Measurements from ENCODE around the gene TOMM40.

The TOMM40 gene

DNA sequence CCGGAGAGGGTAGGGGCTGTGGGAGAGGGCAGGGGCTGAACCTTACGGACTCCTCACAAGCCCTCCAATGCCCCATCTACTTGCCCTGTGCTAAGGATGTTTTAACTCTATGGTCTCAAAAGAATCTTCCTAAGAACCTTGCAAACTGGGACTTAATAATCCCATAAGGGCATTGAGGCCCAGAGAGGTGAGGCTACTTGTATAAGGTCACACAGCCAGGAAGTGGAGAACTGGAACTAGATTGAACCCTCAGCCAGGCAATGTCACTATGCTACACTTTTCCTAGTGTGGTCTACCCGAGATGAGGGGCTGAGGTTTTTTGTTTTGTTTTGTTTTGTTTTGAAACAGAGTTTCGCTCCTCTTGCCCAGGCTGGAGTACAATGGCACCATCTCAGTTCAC is 40.5 kb downstream of the TOMM40 start:
- no peak for DNase-seq

DNA sequence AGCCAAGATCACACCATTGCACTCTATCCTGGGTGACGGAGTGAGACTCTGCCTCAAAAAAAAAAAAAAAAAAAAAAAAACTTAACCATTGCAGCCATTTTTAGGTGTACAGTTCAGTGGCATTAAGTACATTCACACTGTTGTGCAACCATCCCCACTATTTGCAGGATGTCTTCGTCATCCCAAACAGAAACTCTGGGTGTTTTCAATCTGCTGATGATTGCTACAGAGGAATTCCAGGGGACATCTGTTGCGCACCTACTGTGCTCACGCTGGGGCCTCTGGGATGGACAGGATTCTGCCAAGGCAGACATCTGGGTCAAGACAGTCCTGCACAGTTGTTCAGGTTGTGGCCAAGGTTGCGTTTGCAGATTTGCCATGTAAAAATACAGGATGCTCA is 48.6 kb downstream of the TOMM40 start:
- no peak for DNase-seq

DNA sequence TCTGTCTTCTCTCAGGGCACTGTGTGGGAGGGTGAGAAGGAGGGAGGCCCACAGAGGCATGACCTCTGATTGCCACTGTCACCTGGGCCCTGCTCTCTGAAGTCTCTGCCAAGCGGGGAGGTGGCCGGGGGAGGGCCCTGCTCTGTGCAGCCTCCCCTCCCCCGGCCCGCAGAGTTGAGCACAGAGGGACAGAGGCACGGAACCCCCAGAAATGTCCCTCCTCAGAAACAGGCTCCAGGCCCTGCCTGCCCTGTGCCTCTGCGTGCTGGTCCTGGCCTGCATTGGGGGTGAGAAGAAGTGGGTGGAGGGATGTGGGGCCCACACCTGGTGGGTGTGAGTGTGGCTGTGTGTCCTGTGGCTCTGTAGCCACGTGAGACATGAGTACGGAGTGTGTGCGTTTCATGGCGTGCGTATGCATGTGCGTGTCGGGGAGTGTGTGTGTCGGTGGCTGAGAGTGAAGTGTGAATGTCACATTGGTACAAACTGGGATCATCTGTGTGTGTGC is 51.1 kb downstream of the TOMM40 start, which contains the start of gene APOC4:
Gene APOC4 (plus strand): TSS at position 171 of the 505 bp plus-strand sequence. CDS start 41 bp downstream, at position 212.
- no peak for DNase-seq

DNA sequence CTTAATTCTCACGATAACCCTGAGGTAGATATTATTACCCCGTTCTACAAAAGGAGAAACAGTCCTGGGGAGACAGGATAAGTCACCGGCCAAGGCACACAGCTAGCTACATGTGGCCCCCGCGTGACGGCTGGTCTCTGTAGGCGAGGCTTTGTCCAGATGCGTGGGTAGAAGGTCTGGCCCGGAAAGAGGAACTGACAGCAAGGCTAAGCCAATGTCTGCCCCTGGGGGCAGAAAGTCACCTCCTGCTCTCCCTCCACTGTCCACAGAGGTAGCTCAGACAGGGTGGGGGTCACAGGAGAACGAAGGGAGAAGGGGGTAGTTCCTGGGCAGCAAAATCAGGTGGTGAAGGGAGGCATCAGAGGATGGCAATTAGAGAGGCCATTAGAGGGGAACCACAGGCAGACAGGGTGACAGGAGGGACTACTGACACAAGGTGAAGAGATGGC is 52.8 kb downstream of the TOMM40 start:
- DNase-seq = no peak

DNA sequence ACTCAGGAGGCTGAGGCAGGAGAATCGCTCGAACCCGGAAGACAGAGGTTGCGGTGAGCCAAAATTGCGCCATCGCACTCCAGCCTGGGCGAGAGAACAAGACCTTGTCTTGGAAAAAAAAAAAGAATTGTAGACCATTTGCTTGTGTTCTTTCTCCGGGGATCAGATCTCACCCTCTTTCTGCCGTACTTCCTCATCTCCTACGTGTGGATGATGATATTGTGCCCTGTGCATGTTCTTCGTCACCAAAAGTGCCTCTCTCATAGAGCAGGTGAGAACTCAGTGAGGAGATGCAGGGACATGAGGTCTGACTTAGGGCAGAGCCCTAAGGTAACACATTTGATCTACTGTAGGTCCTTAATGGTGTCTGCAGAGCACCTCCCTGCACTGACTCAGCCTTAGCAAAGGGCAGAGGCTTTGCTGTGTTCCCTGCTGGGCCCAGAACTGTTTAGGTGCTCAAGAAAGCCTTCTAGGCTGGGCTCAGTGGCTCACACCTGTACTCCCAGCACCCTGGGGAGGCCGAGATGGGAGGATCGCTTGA is 56.1 kb downstream of the TOMM40 start:
- no peak for DNase-seq

DNA sequence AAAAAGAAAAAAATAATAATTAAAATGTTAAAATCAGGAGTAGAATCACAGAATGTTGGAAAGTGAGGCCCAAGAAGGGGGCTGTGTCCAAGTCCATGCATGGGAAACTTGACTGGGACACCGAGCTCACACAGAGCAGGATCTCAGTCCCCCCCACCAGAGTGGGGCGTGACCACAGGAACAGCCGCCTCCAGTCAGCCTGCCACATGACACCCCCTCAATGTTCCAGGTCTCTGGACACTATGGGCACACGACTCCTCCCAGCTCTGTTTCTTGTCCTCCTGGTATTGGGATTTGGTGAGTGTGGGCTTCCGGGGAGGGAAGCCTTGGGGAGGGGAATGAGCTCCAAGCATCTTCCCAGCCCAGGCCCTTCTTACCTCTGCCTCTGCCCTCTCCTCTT is 57.2 kb downstream of the TOMM40 start:
- DNase-seq = no peak

DNA sequence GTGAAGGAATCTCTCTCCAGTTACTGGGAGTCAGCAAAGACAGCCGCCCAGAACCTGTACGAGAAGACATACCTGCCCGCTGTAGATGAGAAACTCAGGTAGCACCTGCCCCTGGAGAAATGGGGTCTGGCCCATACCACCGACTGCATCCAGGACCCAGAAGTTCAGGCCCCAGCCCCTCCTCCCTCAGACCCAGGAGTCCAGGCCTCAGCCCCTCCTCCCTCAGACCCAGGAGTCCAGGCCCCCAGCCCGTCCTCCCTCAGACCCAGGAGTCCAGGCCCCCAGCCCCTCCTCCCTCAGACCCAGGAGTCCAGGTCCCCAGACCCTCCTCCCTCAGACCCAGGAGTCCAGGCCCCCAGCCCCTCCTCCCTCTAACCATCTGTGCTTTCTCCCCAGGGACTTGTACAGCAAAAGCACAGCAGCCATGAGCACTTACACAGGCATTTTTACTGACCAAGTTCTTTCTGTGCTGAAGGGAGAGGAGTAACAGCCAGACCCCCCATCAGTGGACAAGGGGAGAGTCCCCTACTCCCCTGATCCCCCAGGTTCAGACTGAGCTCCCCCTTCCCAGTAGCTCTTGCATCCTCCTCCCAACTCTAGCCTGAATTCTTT is 57.8 kb downstream of the TOMM40 start:
- no peak for DNase-seq

DNA sequence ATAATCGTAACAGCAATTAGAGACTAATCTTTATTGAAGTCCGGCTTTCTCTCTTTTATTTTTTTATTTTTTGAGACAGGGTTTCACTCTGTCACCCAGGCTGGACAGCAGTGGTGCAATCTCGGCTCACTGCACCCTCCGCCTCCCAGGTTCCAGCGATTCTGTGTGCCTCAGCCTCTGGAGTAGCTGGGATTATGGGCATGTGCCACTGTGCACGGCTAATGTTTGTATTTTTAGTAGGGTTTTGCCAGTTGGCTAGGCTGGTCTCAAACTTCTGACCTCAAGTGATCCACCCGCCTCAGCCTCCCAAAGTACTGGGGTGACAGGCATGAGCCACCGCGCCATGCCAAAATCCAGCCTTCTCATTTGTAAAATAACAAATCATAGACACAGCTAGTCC is 58.5 kb downstream of the TOMM40 start:
- DNase-seq = no peak

DNA sequence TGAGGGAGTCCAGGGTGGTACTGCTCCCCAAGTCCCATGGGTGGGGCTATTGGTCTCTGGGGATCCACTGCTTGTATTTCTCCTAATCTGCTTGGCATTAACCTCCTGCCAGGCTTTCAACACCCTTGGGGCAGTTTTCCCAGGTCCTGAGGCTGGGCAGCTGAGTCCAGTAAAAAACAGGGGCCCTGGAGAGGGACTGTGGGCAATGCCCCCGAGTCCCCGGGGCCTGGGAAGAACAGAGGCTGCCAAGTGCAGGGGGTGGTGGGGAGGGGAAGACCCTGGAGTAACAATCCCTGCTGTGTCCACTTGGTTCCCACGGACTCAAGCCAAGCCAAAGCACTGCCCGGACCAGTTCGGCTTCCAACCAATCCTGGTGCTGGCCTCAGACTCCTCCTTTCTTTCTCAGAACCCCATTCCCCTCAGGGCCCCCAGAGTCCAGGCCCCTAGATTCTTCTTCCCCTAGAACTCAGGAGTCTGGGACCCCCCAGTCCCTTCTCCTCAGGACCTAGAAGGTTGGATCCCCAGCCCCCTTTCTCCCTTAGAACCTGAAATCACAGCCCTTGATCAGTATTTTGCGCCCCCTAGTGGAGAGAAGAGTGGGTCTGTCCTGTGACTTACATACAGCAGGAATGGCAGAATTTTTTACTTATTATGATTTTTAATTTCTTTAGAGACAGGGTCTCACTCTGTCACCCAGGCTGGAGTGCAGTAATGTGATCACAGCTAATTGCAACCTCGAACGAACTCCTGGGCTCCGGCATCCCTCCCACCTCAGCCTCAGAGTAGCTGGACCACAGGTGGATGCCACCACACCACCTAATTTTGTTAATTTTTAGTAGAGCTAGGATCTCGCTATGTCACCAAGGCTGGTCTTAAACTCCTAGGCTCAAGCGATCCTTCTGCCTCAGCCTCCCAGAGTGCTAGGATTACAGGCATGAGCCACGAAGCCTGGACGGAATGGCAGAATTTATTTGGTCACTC is 60.4 kb downstream of the TOMM40 start:
- peak; percentile 67 for DNase-seq

Measured in stimulated activated CD4-positive, alpha-beta T cell treated with anti-CD3 and anti-CD28 coated beads, Interleukin-4, amount 100 ng/mL, for 24 hours (primary cell).